ENCODE results near the gene LRPPRC.
A peak's percentile ranks its signal among the peaks of the same experiment; 100 is the strongest.
"Not testable (repeated sequence)": the region's sequence is repeated elsewhere in the genome, so short reads cannot be mapped to it uniquely, and the experiment has no call there.

LRPPRC gene

GRCh38 chr2:43995733-43996533 is at the start of gene LRPPRC:
LRPPRC (minus strand) TSS chr2:43995989; CDS start chr2:43995947, 42 bp downstream.
- peak; percentile 84 for DNase-seq

- no peak for DNase-seq
Measured at GRCh38 chr2:44045061-44045460, 49.3 kb upstream of the LRPPRC start.

- peak; percentile 68 for DNase-seq
Measured at GRCh38 chr2:44044281-44044720, 48.5 kb upstream of the LRPPRC start.

GRCh38 chr2:44040365-44040764 is 44.6 kb upstream of the LRPPRC start:
- no peak for DNase-seq

- DNase-seq: no peak
Measured at GRCh38 chr2:44038277-44038676, 42.5 kb upstream of the LRPPRC start.

- DNase-seq: no peak
Measured at GRCh38 chr2:44037221-44037620, 41.4 kb upstream of the LRPPRC start.

- no peak for DNase-seq
Measured at GRCh38 chr2:44033947-44034346, 38.2 kb upstream of the LRPPRC start.

- not testable (repeated sequence) for DNase-seq
Measured at GRCh38 chr2:44027076-44027475, 31.3 kb upstream of the LRPPRC start.

- DNase-seq: no peak
Measured at GRCh38 chr2:44016282-44016681, 20.5 kb upstream of the LRPPRC start.

- no peak for DNase-seq
Measured at GRCh38 chr2:44015239-44015638, 19.4 kb upstream of the LRPPRC start.

- not testable (repeated sequence) for DNase-seq
Measured at GRCh38 chr2:44013205-44013604, 17.4 kb upstream of the LRPPRC start.

GRCh38 chr2:44010266-44010665 is 14.5 kb upstream of the LRPPRC start:
- DNase-seq: no peak

- no peak for DNase-seq
Measured at GRCh38 chr2:44009136-44009735, 13.4 kb upstream of the LRPPRC start.

GRCh38 chr2:44005846-44006245 is 10.1 kb upstream of the LRPPRC start:
- DNase-seq: no peak

GRCh38 chr2:44004735-44005602 is 9.2 kb upstream of the LRPPRC start:
- no peak for DNase-seq

- no peak for DNase-seq
Measured at GRCh38 chr2:44001716-44002115, 5.9 kb upstream of the LRPPRC start.

GRCh38 chr2:43998263-43998662 is 2.5 kb upstream of the LRPPRC start:
- DNase-seq: no peak

GRCh38 chr2:43993437-43993836 is 2.4 kb downstream of the LRPPRC start:
- no peak for DNase-seq

GRCh38 chr2:43989545-43989944 is 6.2 kb downstream of the LRPPRC start:
- no peak for DNase-seq

- DNase-seq: no peak
Measured at GRCh38 chr2:43986600-43986999, 9.2 kb downstream of the LRPPRC start.

- DNase-seq: no peak
Measured at GRCh38 chr2:43985359-43985758, 10.4 kb downstream of the LRPPRC start.

GRCh38 chr2:43984533-43984932 is 11.3 kb downstream of the LRPPRC start:
- no peak for DNase-seq

GRCh38 chr2:43980902-43981301 is 14.9 kb downstream of the LRPPRC start:
- no peak for DNase-seq

Measured in activated T-cell treated with anti-CD3 and anti-CD28 coated beads for 4 hours (primary cell).